Measurements from ENCODE around the gene PPARG.

PPARG gene

DNA sequence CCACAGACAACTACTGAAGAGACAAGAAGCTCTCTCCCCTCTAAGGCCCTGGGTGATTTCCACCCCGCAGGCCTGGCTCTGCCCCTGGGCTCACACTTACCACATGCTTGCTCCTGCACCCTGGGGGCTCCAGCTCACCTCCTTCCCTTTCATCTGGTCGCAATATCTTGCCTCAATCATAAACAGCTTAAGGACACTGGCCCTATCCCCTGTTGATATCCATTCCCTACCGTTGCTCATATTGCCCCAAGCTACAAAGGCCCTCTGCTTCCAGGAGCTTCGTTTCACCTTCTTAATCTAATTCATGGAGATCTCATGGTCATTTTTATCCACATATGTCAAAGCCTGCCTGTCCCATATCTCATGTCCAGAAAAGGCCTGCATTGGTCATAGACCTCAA, 149.4 kb downstream of the PPARG start:
- Histone ChIP-seq H3K9me3 (ENCODE audit: control insufficient read depth, low read length) (no peaks in the 10 kb centered on the region), H3K14ac (ENCODE audit: low read length in 2 of 2) (no peak overlapping the region), H2AFZ (ENCODE audit: low read depth, low read length) (no peak overlapping the region), H3K4ac (ENCODE audit: low read depth in 1 of 2, low read length in 2 of 2) (no peak overlapping the region), H2BK12ac (ENCODE audit: low read length in 2 of 2) (no peak overlapping the region), H2BK5ac (ENCODE audit: low read depth, low read length, poor library complexity, severe bottlenecking) (no peak overlapping the region), H3K79me1 (replicated peaks; ENCODE audit: low read length, poor library complexity, severe bottlenecking) (no peaks in the 10 kb centered on the region), H3K4me2 (ENCODE audit: low read length, poor library complexity, severe bottlenecking) (no peak overlapping the region), H2BK15ac (ENCODE audit: low read depth, poor library complexity, severe bottlenecking) (no peak overlapping the region), H3K27ac (ENCODE audit: low read length, poor library complexity, severe bottlenecking) (no peak overlapping the region), H3K36me3 (ENCODE audit: control insufficient read depth in 1 of 2, insufficient read depth in 2 of 2, low read depth in 1 of 2, low read length in 2 of 2) (peaks cover 0 to 21% of the 10 kb centered on the region in 2 experiments), H3K9ac (ENCODE audit: low read length) (no peak overlapping the region), H3K4me1 (ENCODE audit: control insufficient read depth, insufficient read depth, low read depth, low read length) (peaks cover 15% of the 10 kb centered on the region), H3K18ac (ENCODE audit: low read depth in 1 of 2, low read length in 2 of 2) (no peak overlapping the region), H4K8ac (ENCODE audit: low read length) (no peak overlapping the region), H2BK120ac (ENCODE audit: low read depth, low read length) (no peak overlapping the region), H3K23ac (ENCODE audit: low read length in 2 of 2) (no peak overlapping the region), H2AK5ac (ENCODE audit: low read length, severe bottlenecking) (no peak overlapping the region), H3K27me3 (ENCODE audit: control insufficient read depth in 1 of 2, insufficient read depth in 1 of 2, low read length in 2 of 2) (no peaks in the 10 kb centered on the region), H4K91ac (ENCODE audit: low read length) (no peak overlapping the region), H3K4me3 (ENCODE audit: insufficient read depth in 1 of 2, low read depth in 1 of 2, low read length in 2 of 2) (no peak overlapping the region)
- DNase-seq = no peak
- 77% methylated on average over 4 of the region's 4 CpGs for WGBS

DNA sequence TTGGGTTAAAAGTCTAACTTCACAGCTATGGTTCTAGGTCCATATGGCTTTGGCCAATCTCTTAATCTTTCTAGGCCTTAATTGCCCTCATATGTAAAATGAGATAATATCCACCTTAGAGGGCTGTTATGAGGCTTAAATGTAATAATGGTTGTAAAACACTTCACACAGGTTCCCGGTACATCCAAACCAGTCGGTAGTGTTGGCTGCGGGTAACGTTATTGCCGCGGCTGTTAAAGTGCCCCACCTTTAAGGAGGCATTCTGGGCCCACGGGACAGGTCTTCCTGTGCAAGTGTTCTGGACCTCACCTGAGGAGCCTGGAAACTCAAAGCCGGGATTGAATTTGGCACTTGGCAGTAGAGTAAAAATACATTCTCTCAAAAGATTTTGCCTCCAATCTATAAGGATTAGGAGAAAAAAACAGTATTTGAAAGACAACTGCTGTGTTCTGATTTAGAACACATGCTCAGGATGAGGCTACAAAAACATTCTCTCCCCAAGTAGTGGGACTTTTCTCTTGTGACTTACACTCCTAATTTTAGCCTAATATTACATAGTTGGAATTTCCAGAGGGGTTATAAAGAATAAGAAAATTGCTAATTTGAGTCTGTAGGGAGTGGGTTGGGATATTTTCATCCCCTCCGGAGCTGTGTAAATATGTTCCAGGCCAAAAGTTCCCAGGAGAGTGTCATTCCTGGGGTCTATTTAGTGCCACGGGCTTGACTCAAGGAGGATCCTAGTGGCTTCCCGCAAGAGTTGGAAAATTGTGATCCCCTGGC, 150.5 kb downstream of the PPARG start:
- Histone ChIP-seq H3K23ac (ENCODE audit: low read length in 2 of 2) (no peak overlapping the region), H2BK5ac (ENCODE audit: low read depth, low read length, poor library complexity, severe bottlenecking) (no peak overlapping the region), H4K91ac (ENCODE audit: low read length) (no peak overlapping the region), H3K9ac (ENCODE audit: low read length) (no peak overlapping the region), H3K79me1 (replicated peaks; ENCODE audit: low read length, poor library complexity, severe bottlenecking) (no peaks in the 10 kb centered on the region), H2BK12ac (ENCODE audit: low read length in 2 of 2) (no peak overlapping the region), H3K27ac (ENCODE audit: low read length, poor library complexity, severe bottlenecking) (no peak overlapping the region), H3K4me3 (ENCODE audit: insufficient read depth in 1 of 2, low read depth in 1 of 2, low read length in 2 of 2) (no peak overlapping the region), H4K8ac (ENCODE audit: low read length) (no peak overlapping the region), H2BK120ac (ENCODE audit: low read depth, low read length) (no peak overlapping the region), H3K4ac (ENCODE audit: low read depth in 1 of 2, low read length in 2 of 2) (no peak overlapping the region), H3K4me1 (ENCODE audit: control insufficient read depth, insufficient read depth, low read depth, low read length) (peaks cover 23% of the 10 kb centered on the region), H2AFZ (ENCODE audit: low read depth, low read length) (no peak overlapping the region), H3K36me3 (ENCODE audit: control insufficient read depth in 1 of 2, insufficient read depth in 2 of 2, low read depth in 1 of 2, low read length in 2 of 2) (peaks cover 0 to 11% of the 10 kb centered on the region in 2 experiments), H3K9me3 (ENCODE audit: control insufficient read depth, low read length) (no peaks in the 10 kb centered on the region), H3K4me2 (ENCODE audit: low read length, poor library complexity, severe bottlenecking) (no peak overlapping the region), H3K27me3 (ENCODE audit: control insufficient read depth in 1 of 2, insufficient read depth in 1 of 2, low read length in 2 of 2) (no peaks in the 10 kb centered on the region), H3K14ac (ENCODE audit: low read length in 2 of 2) (no peak overlapping the region), H2BK15ac (ENCODE audit: low read depth, poor library complexity, severe bottlenecking) (no peak overlapping the region), H2AK5ac (ENCODE audit: low read length, severe bottlenecking) (no peak overlapping the region), H3K18ac (ENCODE audit: low read depth in 1 of 2, low read length in 2 of 2) (no peak overlapping the region)
- DNase-seq = no peak
- 94% methylated on average over 10 of the region's 11 CpGs for WGBS

DNA sequence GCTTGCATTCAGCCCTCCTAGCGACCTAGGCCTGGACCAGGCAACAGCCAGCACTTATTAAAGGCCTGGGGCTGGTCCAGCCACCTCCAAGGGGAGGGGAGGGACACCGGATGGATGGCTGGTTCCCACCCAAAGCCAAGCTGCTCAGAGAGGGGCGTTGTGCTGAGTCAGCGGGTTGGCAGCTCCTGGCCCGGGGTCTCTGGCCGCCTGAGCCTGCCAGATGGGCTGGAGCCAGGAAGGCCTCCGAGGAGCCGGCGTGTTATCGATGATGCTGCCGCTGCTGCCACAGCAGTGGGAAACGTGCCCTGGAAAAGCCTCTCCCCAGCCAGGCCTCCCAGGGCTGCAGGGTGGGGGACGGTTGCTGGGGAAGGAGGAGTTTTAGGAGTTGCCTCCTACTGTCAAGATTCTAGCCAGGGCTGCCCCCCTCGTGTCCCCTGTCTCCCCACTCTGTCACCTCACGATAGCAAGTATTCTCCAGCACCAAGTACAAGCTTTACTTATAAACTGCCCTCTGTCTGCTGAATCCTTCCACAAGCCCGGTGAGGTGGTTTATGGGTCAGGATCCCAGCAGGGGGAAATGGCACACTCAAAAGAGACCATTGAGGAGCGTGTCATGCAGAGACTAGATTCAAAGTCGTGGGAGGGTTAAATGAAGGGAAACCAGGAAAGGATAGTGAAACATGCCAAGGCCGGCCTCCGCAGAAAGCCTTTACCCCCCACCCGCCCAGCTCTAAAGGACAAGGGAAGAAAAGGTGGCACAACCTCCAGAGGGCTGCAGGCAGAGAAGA, 152.3 kb downstream of the PPARG start:
- Histone ChIP-seq H3K27ac (ENCODE audit: low read length, poor library complexity, severe bottlenecking) (no peak overlapping the region), H2AFZ (ENCODE audit: low read depth, low read length) (no peak overlapping the region), H3K79me1 (replicated peaks; ENCODE audit: low read length, poor library complexity, severe bottlenecking) (no peaks in the 10 kb centered on the region), H3K4ac (ENCODE audit: low read depth in 1 of 2, low read length in 2 of 2) (no peak overlapping the region), H3K18ac (ENCODE audit: low read depth in 1 of 2, low read length in 2 of 2) (no peak overlapping the region), H3K4me1 (ENCODE audit: control insufficient read depth, insufficient read depth, low read depth, low read length) (peaks cover 38% of the 10 kb centered on the region), H4K91ac (ENCODE audit: low read length) (no peak overlapping the region), H2BK12ac (ENCODE audit: low read length in 2 of 2) (no peak overlapping the region), H3K4me2 (ENCODE audit: low read length, poor library complexity, severe bottlenecking) (no peak overlapping the region), H3K14ac (ENCODE audit: low read length in 2 of 2) (no peak overlapping the region), H2BK120ac (ENCODE audit: low read depth, low read length) (no peak overlapping the region), H3K36me3 (ENCODE audit: control insufficient read depth in 1 of 2, insufficient read depth in 2 of 2, low read depth in 1 of 2, low read length in 2 of 2) (no peaks in the 10 kb centered on the region), H3K23ac (ENCODE audit: low read length in 2 of 2) (no peak overlapping the region), H3K9ac (ENCODE audit: low read length) (peak overlapping the region; percentile 60), H4K8ac (ENCODE audit: low read length) (no peak overlapping the region), H2BK5ac (ENCODE audit: low read depth, low read length, poor library complexity, severe bottlenecking) (no peak overlapping the region), H3K4me3 (ENCODE audit: insufficient read depth in 1 of 2, low read depth in 1 of 2, low read length in 2 of 2) (peak overlapping the region in 1 of 2 experiments; percentile 4), H3K27me3 (ENCODE audit: control insufficient read depth in 1 of 2, insufficient read depth in 1 of 2, low read length in 2 of 2) (no peaks in the 10 kb centered on the region), H3K9me3 (ENCODE audit: control insufficient read depth, low read length) (no peaks in the 10 kb centered on the region), H2BK15ac (ENCODE audit: low read depth, poor library complexity, severe bottlenecking) (no peak overlapping the region), H2AK5ac (ENCODE audit: low read length, severe bottlenecking) (no peak overlapping the region)
- WGBS = 84% methylated on average over 18 of the region's 21 CpGs
- DNase-seq = no peak

Data from mesenchymal stem cell (in vitro differentiated cells and primary cell).